Progenitor cell of endocrine pancreas (in vitro differentiated cells): ENCODE measurements around the gene UBAP2L. TPM values are rescaled to one million over a fixed set of nuclear protein-coding genes. Genes with fewer than 3 reads are reported as not detected.
A peak's percentile ranks its signal among the peaks of the same experiment; 100 is the strongest.

Source experiments
- DNase-seq: peaks from one replicate; pipeline ENCODE4 v3.0.0; 2021; ENCODE audit warnings: low spot score; ENCODE audit not compliant: unreplicated experiment
- H3K27ac Mint-ChIP-seq: 2 replicates; pipeline ENCODE4 v1.8.0; 2021; ENCODE audit warnings: mild to moderate bottlenecking, moderate library complexity, mixed read lengths
- H3K27me3 Mint-ChIP-seq: 2 replicates; pipeline ENCODE4 v1.8.0; 2021; ENCODE audit warnings: mixed read lengths
- H3K36me3 Mint-ChIP-seq: 2 replicates; pipeline ENCODE4 v1.8.0; 2022; ENCODE audit warnings: mixed read lengths; ENCODE audit not compliant: insufficient read depth
- H3K4me1 Mint-ChIP-seq: 2 replicates; pipeline ENCODE4 v1.8.0; 2021; ENCODE audit warnings: low read depth, mixed read lengths
- H3K4me3 Mint-ChIP-seq: 2 replicates; pipeline ENCODE4 v1.8.0; 2021; ENCODE audit warnings: low read depth, mild to moderate bottlenecking, moderate library complexity, mixed read lengths
- H3K9me3 Mint-ChIP-seq: 2 replicates; pipeline ENCODE4 v1.8.0; 2021; ENCODE audit warnings: low read depth, mixed read lengths
- total RNA-seq: library from RNA; stranded (reverse); gene quantifications from 2 replicates; pipeline ENCODE4 v1.2.1, GENCODE V29; 2021
- TF ChIP-seq, protein P1 (sequence below): fragments of 200-600 bp; sonication (generic); IDR thresholded peaks from one replicate; pipeline ENCODE4 v1.5.0; 2021; ENCODE audit warnings: antibody characterized with exemption, mild to moderate bottlenecking; ENCODE audit not compliant: unreplicated experiment

UBAP2L gene
- total RNA-seq, 1 donor from 2014 or later = 268 TPM

DNA sequence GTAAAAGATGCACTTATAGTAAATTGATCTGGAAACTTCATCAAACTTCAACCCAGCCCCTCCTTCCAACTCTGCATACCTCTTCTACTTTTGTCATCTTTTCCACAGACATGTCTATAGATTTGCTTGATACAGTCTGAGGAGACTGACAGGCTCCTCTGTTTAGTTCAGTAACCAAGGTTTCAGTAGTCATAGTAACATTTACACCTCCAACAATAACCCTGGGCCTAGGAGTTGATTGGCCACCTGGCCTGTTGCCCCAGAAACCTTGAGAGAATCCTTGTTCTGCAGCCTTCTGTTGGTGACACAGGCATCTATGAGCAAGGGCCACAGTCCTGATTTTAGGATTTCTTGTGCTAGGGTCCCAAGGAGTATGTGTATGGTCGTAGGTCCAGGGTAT, 14.6 kb upstream of the UBAP2L start, which contains the start of gene CFAP141:
Gene CFAP141 (minus strand): TSS at position 138 of the 400 bp plus-strand sequence. CDS start 26 bp downstream, at position 112.
- Mint-ChIP-seq H3K4me3 (no peak within 1 kb of the TSS), H3K36me3 (peaks cover 25% of the 10 kb centered on the region), H3K27me3 (no peaks in the 10 kb centered on the region), H3K27ac (peak within 1 kb of the TSS; percentile 84), H3K4me1 (peaks cover 1% of the 10 kb centered on the region), H3K9me3 (no peaks in the 10 kb centered on the region)
- TF ChIP-seq, protein P1, sequence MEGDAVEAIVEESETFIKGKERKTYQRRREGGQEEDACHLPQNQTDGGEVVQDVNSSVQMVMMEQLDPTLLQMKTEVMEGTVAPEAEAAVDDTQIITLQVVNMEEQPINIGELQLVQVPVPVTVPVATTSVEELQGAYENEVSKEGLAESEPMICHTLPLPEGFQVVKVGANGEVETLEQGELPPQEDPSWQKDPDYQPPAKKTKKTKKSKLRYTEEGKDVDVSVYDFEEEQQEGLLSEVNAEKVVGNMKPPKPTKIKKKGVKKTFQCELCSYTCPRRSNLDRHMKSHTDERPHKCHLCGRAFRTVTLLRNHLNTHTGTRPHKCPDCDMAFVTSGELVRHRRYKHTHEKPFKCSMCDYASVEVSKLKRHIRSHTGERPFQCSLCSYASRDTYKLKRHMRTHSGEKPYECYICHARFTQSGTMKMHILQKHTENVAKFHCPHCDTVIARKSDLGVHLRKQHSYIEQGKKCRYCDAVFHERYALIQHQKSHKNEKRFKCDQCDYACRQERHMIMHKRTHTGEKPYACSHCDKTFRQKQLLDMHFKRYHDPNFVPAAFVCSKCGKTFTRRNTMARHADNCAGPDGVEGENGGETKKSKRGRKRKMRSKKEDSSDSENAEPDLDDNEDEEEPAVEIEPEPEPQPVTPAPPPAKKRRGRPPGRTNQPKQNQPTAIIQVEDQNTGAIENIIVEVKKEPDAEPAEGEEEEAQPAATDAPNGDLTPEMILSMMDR = no peak
- no peak for DNase-seq

DNA sequence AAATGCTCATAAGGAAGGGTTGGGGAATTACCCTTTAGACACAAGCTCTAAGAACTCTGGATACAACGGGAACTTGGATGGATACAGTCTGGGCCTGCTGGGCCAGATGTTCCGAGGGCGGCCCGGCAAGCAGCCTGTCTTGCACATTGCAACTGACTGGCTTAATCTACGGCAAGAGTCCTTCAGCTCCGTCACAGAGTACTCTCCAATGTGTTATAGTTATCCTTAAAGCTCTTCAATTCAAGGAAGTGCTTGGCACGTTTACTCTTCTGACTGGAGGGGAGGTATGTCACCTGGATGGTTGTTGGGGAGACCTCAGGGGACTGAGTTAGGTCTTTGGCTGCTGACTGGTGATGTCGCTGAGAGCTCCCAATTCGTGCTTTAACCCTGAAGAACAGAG, 13.5 kb upstream of the UBAP2L start:
- Mint-ChIP-seq H3K9me3 (no peaks in the 10 kb centered on the region), H3K36me3 (peaks cover 30% of the 10 kb centered on the region), H3K4me3 (no peak overlapping the region), H3K27ac (peak overlapping the region; percentile 37), H3K27me3 (no peaks in the 10 kb centered on the region), H3K4me1 (peaks cover 1% of the 10 kb centered on the region)
- DNase-seq = no peak
- TF ChIP-seq, protein P1 = no peak

DNA sequence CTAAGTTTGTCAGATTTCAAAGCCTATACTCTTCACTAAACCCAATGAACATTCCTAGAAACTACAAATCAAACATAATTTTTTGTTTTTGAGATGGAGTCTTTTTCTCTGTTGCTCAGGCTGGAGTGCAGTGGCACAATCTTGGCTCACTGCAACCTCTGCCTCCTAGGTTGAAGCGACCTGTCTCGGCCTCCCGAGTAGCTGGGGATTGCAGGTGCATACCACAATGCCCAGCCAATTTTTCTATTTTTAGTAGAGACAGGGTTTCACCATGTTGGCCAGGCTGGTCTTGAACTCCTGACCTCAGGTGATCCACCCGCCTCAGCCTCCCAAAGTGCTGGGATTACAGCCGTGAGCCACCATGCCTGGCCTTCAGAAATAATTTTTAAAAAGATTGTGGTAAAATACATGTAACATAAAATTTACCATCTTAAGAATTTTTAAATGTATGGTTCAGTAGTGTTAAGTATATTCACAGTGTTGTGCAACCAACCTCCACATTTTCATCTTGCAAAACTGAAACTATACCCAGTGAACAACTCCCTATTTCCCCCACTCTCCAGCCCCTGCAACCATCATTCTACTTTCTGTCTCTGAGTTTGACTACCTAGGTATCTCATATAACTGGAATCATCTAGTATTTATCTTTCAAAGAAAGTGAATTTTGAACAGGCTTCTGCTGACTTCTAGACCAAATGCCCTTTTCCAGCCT, 11.9 kb upstream of the UBAP2L start:
- no peaks in the 10 kb centered on the region for H3K27me3 Mint-ChIP-seq
- TF ChIP-seq, protein P1 = no peak
- no peak for DNase-seq
- H3K9me3 Mint-ChIP-seq = no peaks in the 10 kb centered on the region
- H3K36me3 Mint-ChIP-seq = peaks cover 36% of the 10 kb centered on the region
- no peak overlapping the region for H3K27ac Mint-ChIP-seq
- H3K4me1 Mint-ChIP-seq = peaks cover 1% of the 10 kb centered on the region
- no peak overlapping the region for H3K4me3 Mint-ChIP-seq

DNA sequence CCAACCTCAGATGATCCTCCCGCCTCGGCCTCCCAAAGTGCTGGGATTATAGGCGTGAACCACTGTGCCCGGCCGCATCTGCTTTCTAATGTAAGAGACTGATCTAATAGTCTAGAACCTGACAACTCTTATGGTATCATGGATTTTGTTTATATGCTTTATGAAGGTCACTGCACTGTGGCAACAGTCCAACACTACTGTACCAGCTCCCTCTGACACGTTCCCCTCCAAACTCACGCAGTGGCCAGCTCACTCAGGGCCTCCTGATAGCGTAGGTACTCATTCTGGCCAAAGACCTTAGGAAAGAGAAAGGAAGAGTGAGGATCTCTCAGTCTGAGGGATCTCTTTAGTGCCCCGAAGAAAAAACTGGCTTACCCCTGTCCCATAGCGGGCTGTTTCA, 8.7 kb upstream of the UBAP2L start:
- Mint-ChIP-seq H3K36me3 (peaks cover 30% of the 10 kb centered on the region), H3K27me3 (no peaks in the 10 kb centered on the region), H3K27ac (no peak overlapping the region), H3K4me1 (peaks cover 5% of the 10 kb centered on the region), H3K9me3 (no peaks in the 10 kb centered on the region), H3K4me3 (no peak overlapping the region)
- DNase-seq = no peak
- TF ChIP-seq, protein P1 = no peak

DNA sequence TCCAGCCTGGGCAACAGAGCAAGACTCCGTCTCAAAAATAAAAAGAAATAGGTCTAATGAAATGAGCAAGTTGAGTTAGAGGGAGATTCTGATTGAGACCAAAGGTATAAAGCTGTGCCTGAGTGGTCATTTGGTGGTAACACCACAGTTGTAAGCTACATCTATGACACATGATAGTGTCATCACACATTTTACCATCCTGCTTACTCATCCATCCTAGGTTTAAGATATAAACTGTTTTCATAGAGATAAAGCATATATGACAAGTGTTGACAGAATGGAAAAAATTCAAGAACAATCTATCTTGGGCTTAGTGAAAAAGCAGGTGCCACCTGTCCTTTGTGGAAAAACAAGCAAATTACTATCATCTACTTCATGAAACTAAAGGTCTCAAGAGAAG, 7.5 kb upstream of the UBAP2L start:
- no peak for DNase-seq
- Mint-ChIP-seq H3K9me3 (no peaks in the 10 kb centered on the region), H3K4me3 (no peak overlapping the region), H3K27me3 (no peaks in the 10 kb centered on the region), H3K27ac (no peak overlapping the region), H3K36me3 (peaks cover 36% of the 10 kb centered on the region), H3K4me1 (peaks cover 7% of the 10 kb centered on the region)
- TF ChIP-seq, protein P1 = no peak
